Endometrium (tissue), 2 donors: Measurements from ENCODE around the gene SPPL3.
"Not testable (repeated sequence)": the region's sequence is repeated elsewhere in the genome, so short reads cannot be mapped to it uniquely, and the experiment has no call there.

Experiments
- FAIRE-seq: peaks from 2 replicates; lab custom pipeline; 2012; peaks lifted over from hg19 to GRCh38; lab: Jason Lieb, UNC
- donor health status: control.
- donor health status: control.

The SPPL3 gene

GRCh38 chr12:120816363-120816762 is 87.8 kb downstream of the SPPL3 start:
- FAIRE-seq, result no peak

- FAIRE-seq, result no peak
Observed at GRCh38 chr12:120814903-120815429, 89.2 kb downstream of the SPPL3 start.

DNA sequence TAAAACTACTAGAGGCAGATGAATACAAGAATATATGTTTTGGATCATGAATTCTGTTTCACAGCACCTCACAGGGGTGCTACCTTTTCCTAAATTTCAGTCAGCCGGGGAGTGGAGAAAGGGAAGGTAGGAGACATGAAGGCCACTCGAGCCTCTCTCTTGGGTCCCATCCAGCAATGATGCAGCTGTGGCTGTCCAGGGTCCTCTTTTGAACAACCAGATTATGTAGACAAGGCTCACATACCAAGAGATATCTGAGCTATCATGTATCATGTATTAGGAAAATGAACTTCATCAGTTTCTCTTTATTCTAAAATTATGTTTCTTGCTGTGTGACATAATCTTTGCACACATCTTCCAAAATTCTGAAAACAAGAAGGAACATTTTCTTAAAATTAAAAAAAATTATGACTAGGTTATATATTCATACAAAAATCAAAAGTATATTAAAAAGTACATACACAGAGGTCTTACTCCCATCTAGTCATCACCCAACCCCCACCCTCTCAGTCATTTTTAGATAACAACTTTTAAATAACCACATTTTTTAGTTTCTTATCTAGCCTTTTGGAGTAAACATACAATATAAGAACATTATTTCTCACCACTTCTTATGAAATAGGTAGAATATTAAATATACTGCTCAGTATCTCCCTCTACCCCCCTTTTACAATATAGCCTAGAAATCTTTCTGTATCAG is 89.8 kb downstream of the SPPL3 start:
- FAIRE-seq, result no peak

- no peak for FAIRE-seq
Observed at GRCh38 chr12:120813588-120814153, 90.5 kb downstream of the SPPL3 start.

- FAIRE-seq, result no peak
Observed at GRCh38 chr12:120810021-120810420, 94.1 kb downstream of the SPPL3 start.

DNA sequence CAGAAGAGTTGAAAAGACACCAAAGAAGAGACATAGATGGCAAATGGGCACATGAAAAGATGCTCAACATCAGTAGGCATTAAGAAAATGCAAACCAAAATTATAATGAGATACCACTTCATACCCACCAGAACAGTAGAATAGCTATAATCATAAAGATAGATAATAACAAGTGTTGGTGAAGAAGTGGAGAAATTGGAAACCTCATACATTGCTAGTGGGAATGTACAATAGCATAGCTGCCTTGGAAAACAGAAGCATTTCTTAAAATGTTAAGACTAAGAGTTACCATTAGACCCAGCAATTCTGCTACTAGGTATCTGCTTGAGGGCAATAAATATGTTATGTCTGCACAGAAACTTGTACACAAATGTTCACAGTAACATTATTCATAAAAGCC is 99.7 kb downstream of the SPPL3 start:
- FAIRE-seq, result no peak

- no peak for FAIRE-seq
Observed at GRCh38 chr12:120801146-120801545, 103.0 kb downstream of the SPPL3 start.

DNA sequence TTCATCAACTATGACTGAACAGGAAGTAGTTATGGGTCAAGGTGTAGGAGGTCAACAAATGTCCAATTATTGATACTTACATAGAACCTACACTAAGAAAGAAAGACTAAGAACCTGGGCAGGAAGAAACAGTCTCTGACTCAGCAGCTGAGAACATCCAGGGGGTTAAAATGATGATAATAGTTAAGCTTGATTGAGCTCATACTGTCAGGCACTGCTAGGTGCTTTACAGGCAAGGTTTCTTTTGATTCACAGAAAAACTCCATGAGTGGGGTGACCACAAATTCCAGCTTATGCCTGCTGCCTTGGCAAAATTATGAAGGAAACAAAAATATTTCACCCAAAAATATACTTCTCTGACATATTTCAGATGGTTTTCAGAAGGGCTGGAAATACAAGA is 103.5 kb downstream of the SPPL3 start:
- FAIRE-seq, result no peak

DNA sequence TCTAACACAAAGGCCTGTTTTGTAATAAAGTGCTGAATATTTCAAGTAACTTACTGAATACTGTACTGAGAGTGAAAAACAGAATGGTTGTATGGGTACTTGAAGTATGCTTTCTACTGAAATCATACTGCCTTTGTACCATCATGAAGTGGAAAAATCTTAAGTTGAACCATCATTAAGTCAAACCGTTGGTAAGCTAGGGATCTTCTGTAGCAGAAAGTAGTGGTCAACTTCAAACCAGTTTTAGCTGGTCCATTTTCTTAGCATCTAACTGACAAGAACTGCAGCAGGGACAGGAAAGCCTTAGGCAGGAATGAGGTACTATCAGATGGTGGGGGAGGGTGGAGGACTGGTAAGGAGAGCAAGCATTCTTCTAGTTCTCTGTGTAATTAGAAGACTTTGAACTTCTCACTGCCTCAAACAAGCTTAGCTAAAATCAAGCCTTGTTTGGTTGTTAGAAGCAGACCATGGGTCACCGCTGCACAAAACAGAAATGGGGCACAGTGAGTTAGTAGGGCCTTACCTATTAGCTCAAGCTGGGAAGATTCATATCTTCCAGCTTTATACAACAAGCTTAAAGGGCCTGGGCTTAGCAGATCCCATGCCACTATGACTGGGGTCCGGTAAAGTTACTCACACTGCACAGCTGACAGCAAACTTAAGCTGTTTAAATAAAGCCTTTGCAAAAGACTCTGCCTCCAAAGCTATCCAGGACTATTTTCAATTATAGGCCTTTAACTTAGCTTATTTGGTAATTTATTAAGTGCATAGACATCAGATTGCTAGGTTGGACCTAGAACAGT is 104.7 kb downstream of the SPPL3 start:
- no peak for FAIRE-seq

- FAIRE-seq, result no peak
Observed at GRCh38 chr12:120798696-120799095, 105.5 kb downstream of the SPPL3 start.

GRCh38 chr12:120797677-120798642 is 106.2 kb downstream of the SPPL3 start:
- FAIRE-seq, result no peak

GRCh38 chr12:120795441-120796178 is 108.5 kb downstream of the SPPL3 start:
- no peak for FAIRE-seq

- no peak for FAIRE-seq
Observed at GRCh38 chr12:120793357-120793756, 110.8 kb downstream of the SPPL3 start.

DNA sequence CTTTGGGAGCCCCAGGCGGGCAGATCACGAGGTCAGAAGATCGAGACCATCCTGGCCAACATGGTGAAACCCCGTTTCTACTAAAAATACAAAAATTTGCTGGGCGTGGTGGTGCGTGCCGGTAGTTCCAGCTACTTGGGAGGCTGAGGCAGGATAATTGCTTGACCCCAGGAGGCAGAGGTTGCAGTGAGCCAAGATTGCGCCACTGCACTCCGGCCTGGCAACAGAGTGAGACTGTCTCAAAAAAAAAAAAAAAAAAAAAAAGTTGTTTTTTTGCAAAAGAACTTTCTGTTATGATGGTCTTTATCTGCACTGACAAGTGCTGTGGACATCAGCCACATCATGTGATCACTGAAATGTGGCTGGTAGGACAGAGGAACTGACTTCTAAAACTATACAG is 111.7 kb downstream of the SPPL3 start:
- not testable (repeated sequence) for FAIRE-seq

DNA sequence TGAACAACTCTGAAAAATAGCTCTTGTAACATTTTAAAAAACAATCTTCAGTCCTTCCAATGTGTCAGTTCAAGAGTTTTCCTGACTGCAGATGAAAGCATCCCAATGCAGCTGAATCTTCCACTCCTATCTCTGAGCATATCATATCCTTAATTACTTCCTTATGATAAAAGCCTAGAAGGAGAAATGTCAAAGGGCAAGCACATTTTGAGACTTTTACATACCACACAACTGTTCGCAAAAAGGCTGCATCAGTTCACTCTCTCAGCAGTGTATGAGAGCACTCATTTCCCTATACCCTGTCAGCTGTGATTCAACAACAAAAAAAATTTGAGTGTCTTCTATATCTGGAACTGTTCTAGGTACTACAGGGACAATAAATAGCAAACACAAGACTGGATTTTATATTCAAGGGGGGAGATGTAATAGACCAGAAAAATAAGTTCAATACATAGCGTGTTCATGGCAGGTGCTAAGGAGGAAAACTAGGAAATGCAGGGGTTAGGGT is 112.4 kb downstream of the SPPL3 start:
- FAIRE-seq, result no peak

- FAIRE-seq, result no peak
Observed at GRCh38 chr12:120790114-120790513, 114.0 kb downstream of the SPPL3 start.

DNA sequence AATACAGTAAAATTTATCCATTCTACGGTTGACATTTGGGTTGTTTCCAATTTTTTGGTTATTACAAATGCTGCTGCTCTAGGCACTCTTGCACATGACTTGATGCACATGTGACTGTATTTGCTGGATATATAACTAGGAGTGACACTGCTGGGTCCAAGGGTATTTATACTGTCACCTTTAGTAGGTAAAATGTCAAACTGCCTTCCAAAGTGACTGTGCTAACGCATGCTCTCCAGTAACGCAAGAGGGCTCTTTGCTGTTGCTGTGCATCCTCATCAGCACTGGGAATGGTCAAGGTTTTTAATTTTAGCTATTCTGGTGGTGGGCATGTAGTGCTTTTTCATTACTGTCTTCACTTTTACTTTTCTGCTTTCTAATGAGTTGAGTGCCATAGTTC is 116.3 kb downstream of the SPPL3 start:
- FAIRE-seq, result no peak

DNA sequence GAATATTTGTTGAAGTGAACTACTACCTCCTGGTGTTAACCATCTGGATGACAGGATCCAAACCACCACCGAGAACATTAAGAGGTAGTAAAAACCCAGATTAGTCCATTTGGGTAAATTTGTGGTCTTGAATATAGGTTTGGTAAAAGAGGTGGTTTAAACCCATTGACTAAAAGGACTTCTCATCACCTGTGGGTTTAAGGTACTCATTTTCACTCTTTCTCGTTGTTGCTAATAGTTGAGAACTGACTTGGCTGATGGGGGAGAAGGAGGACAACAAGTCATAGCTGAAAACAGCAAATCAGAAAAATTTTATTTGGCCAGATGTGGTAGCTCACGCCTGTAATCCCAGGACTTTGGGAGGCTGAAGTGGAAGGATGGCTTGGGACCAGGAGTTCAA is 119.4 kb downstream of the SPPL3 start:
- no peak for FAIRE-seq

- FAIRE-seq, result no peak
Observed at GRCh38 chr12:120783197-120783596, 121.0 kb downstream of the SPPL3 start.

GRCh38 chr12:120775862-120776552 is 128.2 kb downstream of the SPPL3 start:
- FAIRE-seq, result no peak
